Glomerular visceral epithelial cell (primary cell): ENCODE measurements around the gene TMEM128.
"Not testable (repeated sequence)": the region's sequence is repeated elsewhere in the genome, so short reads cannot be mapped to it uniquely, and the experiment has no call there.

Experiments
- DNase-seq: peaks from one replicate; pipeline ENCODE4 v3.0.0-alpha.2; 2016; ENCODE audit errors: extremely low spot score

TMEM128 gene

DNA sequence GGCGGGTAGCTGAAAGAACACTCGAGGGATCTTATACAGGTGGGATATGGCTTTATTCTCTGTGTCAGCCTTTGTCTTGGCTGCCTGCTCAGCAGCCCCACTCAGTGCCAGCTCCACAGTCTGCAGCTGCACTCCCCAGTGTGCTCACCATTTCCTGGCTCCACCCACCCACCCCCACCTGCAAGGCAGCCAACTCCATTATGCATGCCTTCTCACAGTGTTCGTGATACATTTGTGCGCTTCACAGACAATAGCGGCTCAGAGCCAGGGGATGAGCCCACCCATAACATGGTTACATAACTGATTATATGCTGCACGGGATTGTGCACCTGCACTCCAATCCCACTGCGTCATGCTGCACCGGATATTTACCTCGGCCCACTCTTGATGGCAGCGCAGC is 8.8 kb upstream of the TMEM128 start:
- DNase-seq = no peak

- no peak for DNase-seq
Observed at GRCh38 chr4:4254666-4255065, 6.6 kb upstream of the TMEM128 start.

DNA sequence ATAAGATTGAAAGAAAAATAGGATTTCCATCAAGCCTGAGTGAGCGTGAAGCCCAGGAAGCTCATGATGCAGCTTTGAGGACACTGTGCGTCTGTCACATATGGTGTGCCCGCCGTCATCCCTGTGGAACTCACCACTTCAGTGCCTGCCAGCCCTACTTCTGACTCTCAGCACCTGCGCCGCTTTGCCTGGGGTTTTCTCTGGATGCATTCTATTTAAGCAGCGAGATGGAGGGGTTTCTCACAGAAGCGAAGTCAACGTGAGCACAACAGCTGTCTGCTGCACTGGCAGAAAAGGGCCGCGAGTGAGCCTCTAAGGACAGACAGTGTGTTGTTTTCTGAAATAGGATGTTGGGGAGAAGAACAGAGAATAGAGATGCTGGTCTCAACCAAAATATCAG is 6.2 kb upstream of the TMEM128 start:
- no peak for DNase-seq

DNA sequence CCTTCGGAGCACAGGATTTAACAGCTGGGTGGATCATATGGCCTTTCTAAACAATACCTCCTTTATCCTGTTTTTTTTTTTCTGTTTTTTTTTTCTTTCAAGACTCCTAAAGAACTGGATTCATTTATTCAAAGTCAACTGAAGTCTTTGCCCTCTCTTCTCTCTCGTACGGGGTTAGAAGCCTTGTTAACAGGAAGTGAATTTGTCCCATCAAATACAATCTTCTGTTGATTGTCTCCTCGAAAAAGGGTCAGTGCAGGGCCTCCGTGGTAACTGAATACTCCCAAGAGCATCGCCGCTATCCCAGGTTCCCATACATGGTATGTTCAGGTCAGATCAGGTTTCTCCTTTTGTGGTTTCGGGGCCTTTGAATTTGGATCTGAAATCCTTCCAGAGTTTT is 1.8 kb upstream of the TMEM128 start:
- no peak for DNase-seq

DNA sequence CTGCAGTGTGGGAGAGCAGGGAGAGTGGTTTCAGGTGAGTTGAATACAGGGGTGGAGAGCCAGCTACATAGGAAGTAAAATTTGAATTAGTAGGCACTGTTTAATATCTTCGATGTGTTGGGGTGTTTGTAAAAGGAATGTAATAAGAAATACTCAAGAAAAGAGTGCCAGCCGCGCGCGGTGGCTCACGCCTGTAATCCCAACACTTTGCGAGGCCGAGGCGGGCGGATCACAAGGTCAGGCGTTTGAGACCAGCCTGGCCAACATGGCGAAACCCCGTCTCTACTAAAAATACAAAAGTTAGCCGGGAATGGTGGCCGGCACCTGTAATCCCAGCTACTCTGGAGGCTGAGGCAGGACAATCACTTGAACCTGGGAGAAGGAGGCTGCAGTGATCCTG is 1.3 kb upstream of the TMEM128 start:
- not testable (repeated sequence) for DNase-seq

GRCh38 chr4:4248885-4249203 is 821 bp upstream of the TMEM128 start:
- DNase-seq = no peak

- DNase-seq = no peak
Observed at GRCh38 chr4:4247696-4248028, 361 bp downstream of the TMEM128 start.

DNA sequence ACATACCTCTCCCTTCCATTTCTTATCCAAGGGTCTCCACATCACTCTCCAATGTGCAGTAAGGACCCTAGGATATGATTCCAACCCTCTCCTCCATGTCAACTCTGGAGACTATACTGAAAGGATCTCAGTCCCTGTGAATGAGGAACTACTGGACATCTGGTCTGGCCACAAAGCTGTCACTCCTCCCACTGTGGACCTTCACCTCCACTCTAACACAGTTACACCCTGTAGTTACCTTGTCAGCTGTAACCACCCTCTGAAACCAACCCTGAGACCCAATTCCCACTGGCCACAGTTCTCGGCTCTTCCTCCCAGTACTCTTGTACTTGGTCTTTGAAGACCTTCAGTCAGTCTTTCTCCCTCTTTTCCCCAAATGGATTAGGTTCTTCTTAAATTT is 2.9 kb downstream of the TMEM128 start:
- no peak for DNase-seq

DNA sequence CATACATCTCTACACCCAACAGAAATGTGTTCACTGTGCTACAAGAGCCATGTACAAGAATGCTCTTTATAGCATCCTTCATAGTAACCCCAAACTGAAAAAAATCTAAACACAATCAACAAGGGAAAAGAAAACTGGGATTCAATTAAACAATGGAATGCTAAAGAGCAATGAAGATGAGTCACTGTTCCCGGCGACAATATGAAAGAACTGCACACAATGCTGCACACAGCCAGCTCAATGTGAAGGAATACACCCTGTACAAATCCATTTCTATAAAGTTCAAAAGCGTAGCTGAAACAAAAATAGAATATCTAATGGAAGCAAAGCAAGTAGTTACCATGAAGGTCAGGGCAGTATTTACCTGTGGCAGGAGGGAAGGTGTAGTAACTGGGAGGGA is 8.5 kb downstream of the TMEM128 start:
- not testable (repeated sequence) for DNase-seq

DNA sequence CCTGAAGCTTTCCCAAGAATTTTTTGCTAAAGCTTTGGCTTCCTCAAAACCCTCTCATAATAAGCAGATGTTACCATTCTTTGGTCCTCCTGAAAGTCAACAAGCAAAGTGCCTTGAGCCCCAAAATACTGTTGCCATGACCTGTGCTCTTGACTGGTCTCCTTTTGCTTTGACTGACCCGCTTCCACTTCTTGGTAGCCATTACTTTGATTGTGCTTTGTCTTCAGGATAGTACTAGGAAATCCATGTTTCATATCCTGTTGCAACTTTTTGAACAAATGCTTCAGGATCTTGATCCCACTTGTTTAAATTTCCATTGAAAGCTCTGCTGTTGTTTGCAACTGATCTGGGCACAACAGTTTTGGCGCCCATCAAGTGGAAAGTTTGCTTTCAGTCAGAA is 14.4 kb downstream of the TMEM128 start:
- no peak for DNase-seq

DNA sequence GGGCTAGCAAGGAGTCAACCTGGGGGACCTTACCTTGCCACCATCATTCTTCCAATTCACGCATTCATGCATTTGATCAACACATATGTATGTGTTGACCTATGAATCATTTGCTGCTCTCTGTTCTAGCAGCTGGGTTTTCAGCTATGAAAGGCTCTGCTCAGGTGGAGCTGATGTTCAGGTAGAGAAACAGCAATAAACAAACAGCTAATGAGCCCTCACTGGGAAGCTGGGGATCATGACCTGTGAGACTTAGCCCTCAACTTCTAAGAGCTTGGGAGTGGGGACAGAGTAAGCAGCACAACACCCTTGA is 19.7 kb downstream of the TMEM128 start:
- no peak for DNase-seq

DNA sequence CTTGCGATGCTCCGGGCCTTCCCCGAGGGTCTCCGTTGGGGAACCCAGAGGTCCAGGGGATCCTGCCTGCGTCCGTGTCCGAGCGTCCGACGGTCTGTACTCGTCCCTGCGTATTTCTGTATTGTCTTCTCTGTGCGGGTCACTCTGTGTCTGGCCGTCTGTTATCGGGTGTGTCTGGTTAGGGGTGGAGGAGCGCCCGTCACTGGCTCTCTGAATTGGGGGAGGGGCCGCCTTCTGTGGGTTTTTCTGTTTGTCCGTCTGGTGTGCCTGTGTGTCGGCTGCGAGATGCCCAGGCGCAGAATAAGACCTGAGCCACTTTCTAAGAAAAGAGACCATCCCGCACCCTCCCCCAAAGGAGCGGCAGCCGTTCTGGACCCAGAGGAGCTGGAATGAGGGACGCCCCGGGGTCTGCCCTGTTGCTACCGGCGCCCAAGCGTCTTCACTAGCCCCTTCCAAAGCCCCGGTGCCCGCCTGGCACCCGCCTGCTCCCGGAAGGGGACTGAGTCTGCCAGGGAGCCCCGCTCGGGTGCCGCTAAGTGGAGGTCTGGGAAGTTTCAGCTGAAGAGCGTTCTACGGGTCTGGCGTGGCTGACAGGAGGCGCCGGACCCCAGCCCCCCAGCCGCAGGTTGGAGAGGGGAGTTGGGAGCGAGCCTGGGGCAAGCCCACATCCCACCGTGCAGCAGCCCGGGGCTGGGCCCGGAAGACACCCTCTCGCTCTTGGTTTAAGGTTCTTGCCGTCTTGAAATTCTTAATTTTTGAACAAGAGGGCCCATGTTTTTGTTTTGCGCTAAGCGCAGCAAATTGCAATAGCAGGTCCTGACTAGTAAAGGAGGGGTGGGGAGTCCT is 20.3 kb downstream of the TMEM128 start:
- DNase-seq = no peak

DNA sequence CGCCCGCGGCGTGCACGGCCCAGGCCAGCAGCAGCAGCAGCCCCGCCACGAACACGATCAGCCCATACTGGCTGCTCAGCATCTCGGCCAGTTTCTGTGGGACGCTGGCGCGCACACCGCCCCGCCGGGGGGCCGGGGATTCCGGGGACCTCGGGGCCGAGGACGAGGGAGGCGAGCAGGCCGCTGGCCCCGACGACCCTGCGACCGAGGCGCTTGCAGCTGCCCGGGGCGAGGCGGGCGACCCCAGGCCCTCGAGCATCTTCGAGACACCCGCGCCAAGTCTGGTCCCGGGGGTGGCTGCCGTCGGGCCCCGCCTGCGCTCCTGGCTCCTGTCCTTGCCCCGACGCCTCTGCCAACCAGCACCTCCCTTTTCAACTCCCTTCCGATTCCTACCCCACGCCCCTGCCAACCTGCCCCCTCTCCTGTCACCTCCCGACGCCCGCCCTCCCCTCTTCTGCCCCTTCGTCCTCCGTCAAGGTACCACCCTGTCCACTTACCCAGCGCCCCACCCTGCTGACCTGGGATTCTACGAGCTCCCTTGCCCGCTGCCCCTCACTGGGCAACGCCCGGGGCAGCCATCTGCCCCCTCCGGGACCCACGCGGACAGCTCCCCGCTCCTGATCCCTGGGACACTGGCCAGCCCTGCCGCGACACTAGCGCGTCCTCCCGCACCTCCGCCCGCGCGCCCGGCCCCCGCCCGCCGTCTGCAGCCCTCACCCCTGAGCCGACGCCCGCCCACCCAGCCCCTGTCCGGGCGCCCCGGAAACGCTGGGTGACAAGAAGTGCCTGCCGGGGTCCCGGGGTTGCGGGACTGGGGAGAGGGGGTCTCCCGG is 21.2 kb downstream of the TMEM128 start, which contains the start of gene OTOP1:
Gene OTOP1, minus strand, starts transcription at position 324 of the 833 bp plus-strand sequence. Its CDS starts 65 bp downstream, at position 259.
- DNase-seq = no peak

DNA sequence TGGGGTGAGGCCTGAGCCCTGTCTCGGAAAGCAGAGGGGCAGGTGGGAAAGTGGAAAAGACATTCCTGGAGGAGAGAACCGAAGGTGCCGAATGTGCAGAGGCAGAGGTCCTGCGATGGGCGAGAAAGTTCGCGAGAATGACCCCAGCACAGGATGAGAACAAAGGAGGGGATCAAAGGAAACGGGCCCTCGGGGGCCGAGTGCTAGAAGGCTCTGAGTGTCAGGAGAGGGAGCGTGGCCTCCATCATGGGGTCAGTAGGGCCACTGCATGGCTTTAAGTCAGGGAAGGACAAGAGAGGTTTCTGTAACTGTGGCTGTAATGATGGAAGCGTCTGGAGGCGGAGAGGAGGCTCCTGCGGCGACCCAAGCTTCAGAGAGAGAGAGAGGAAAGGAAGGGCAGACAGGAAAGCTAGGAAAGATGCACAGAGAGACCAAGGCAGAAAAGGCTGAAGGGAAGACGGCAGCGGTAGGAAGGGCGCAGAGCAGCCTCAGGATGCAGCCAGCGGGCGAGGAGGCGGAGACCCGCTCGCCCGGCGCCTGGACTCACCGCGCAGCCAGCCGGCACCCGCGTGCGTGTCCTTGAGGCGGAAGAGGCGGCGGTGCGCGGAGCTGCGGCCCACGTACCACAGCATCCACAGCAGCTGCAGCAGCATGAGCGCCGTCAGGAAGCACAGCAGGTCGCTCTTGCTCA is 22.0 kb downstream of the TMEM128 start:
- DNase-seq = peak; percentile 16

DNA sequence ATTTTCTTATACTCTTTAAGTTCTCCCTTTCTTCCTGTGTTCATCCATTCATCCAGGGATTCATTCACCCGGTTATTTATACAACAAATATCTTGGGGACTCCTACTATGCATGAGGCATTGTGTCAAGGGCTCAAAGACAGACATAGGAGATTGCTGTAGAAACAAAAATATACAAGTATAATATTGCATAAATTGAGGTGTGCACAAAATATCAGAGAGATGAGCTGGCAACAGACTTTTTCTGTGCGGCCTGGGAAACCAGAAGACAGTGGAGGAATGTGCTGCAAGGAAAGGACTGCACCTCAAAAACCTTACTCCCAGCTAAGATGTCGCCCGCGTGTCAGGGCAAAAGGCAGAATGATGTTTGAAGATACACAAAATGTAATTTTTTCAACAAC is 30.9 kb downstream of the TMEM128 start:
- no peak for DNase-seq

DNA sequence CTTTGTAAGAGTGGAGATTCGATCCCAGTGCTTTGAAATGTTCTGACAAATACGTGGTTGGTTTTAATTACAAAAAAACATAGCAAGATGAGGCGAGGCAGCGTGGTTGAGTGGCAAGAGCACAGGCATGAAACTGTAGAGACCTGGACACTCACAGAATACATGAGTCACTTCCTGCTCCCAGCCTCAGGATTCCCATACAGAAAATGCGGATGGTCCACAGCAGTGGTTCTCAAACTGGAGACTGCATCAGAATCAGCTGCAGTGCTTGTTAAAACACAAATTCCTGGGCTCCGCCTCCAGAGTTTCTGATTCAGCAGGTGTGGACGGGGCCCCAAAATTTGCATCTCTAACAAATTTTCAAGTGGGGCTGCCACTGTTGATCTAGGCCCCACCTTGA is 31.4 kb downstream of the TMEM128 start:
- DNase-seq = peak; percentile 37

DNA sequence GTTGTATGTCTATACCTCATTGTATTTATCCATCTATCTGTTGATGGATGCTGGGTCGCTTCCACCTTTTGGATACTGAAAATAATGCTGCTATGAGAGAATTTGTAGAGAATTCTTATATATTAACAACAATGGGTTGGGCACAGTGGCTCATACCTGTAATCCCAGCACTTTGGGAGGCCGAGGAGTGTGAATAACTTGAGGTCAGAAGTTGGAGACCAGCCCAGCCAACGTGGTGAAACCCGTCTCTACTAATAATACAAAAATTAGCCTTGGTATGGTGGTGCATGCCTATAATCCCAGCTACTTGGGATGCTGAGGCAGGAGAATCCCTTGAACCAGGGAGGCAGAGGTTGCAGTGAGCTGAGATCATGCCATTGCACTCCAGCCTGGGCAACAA is 34.3 kb downstream of the TMEM128 start:
- not testable (repeated sequence) for DNase-seq

- no peak for DNase-seq
Observed at GRCh38 chr4:4206204-4206603, 41.8 kb downstream of the TMEM128 start.

- DNase-seq = no peak
Observed at GRCh38 chr4:4204401-4204745, 43.6 kb downstream of the TMEM128 start.

GRCh38 chr4:4203688-4204400 is 44.2 kb downstream of the TMEM128 start:
- no peak for DNase-seq

DNA sequence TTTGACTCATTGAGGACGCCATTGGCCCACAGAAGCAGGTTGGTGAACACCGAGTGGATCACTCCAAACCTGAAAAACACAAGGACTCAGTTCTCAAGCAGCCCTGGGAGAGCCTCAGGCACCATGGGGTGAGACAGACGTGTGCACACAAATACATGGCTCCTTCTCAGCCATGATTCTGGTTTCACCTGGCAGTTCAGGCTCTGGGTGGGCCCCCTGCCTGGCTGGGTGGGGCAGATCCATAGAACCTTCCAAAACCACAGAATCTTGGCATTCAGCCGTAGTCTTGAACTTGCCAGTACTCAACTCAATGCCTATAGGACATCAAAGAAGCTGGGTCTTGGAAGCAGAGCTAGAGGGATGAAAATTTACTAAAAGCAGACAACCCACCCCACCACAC is 45.5 kb downstream of the TMEM128 start:
- DNase-seq = no peak

DNA sequence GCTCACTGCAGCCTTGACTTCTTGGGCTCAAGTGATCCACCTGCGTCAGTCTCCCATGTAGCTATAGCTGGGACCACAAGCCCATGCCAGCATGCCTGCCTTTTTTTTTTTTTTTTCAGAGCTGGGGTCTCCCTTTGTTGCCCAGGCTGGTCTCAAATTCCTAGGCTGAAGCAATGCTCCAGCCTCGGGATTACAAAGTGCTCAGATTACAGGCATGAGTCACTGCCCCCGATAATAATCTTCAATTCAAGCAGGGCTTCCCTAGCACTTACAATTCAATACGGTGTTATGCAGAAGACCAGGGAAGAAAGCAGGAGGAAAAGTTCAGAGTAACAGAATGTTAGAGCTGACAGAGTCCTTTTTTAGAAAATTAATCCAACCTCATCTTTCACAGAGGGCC is 47.4 kb downstream of the TMEM128 start:
- no peak for DNase-seq
